ENCODE results near the gene CTLA4.

GRCh38 chr2:203870481-203870880 is 2.9 kb downstream of the CTLA4 start:
- TF ChIP-seq CTCF (conservative IDR thresholded peaks at IDR 0.05; ENCODE audit: low read depth in 2 of 2) (no peak), POLR2AphosphoS5 (IDR thresholded peaks at IDR 0.05; ENCODE audit: low read depth) (no peak), EZH2phosphoT487 (IDR thresholded peaks at IDR 0.05; ENCODE audit: unreplicated experiment) (no peak)
